Astrocyte (in vitro differentiated cells and primary cell): ENCODE data around the gene RPRML.

ENCODE experiments used
- EZH2 ChIP-seq: IDR thresholded peaks from 2 replicates; pipeline ENCODE4 v1.6.1; 2012; ENCODE audit warnings: mild to moderate bottlenecking, low read length, inconsistent platforms; ENCODE audit not compliant: insufficient read depth
- TF ChIP-seq, protein P1 (sequence below): IDR thresholded peaks from 2 replicates; pipeline ENCODE4 v1.5.1; 2011; ENCODE audit warnings: low read depth, mild to moderate bottlenecking, inconsistent platforms, low read length, moderate library complexity; ENCODE audit not compliant: insufficient read depth

DNA sequence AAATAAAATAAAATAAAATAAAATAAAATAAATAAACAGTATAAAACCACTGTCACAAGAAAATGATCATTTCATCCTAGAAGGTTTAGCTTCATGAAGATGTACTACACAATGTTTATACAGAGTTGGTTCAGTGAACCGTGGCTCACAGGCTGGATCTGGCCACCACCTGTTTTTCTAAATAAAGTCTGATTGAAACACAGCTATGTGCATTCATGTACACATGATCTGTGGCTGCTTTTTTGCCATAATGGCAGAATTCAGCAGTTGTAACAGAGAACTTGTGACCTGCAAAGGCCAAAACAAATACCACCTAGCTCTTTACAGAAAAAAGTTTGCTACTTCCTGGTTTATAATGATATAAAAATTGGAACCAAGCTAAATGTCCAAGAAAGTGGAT, 12.6 kb upstream of the RPRML start:
- TF ChIP-seq, protein P1, sequence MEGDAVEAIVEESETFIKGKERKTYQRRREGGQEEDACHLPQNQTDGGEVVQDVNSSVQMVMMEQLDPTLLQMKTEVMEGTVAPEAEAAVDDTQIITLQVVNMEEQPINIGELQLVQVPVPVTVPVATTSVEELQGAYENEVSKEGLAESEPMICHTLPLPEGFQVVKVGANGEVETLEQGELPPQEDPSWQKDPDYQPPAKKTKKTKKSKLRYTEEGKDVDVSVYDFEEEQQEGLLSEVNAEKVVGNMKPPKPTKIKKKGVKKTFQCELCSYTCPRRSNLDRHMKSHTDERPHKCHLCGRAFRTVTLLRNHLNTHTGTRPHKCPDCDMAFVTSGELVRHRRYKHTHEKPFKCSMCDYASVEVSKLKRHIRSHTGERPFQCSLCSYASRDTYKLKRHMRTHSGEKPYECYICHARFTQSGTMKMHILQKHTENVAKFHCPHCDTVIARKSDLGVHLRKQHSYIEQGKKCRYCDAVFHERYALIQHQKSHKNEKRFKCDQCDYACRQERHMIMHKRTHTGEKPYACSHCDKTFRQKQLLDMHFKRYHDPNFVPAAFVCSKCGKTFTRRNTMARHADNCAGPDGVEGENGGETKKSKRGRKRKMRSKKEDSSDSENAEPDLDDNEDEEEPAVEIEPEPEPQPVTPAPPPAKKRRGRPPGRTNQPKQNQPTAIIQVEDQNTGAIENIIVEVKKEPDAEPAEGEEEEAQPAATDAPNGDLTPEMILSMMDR, result no peak
- no peak for TF ChIP-seq EZH2
